Measurements from ENCODE around the gene KIF13A. TPM values are rescaled to one million over a fixed set of nuclear protein-coding genes. Genes with fewer than 3 reads are reported as not detected.
"Not testable (repeated sequence)": the region's sequence is repeated elsewhere in the genome, so short reads cannot be mapped to it uniquely, and the experiment has no call there.

Gene KIF13A
- total RNA-seq, 4 donors from 2014 or later = 38.6 to 64.3 (median 43.9) TPM

DNA sequence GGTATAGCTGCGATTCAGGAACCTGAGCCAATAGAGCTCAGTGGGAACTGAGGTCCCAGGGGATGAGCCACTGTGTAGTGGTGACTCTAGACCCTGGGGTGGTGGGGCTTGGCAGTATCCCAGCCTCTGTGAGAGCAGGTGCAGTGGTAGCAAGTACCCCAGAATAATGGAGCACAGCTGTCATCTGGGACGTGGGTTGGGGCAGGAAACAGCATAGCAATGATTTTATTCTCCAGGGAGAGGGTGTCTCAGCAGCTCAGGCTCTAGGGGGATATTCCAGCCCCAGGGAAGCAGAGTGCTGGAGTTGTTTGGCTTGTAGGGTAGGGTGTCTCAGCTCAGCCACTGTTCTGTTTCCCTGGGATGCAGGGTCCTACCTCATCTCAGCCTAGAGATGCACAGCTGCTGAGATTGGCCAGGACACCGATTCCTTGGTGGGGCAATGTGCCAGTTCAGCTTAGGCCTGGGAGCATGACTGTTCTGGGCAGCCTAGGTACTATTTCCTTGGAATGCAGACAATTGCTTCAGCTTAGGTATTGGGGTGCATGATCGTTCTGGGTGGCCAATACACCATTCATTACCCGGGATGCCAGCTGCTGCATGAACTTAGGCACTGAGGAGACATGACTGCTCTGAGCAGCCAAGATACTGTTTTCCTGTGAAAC is 246.7 kb downstream of the KIF13A start:
- TF ChIP-seq, protein P1, sequence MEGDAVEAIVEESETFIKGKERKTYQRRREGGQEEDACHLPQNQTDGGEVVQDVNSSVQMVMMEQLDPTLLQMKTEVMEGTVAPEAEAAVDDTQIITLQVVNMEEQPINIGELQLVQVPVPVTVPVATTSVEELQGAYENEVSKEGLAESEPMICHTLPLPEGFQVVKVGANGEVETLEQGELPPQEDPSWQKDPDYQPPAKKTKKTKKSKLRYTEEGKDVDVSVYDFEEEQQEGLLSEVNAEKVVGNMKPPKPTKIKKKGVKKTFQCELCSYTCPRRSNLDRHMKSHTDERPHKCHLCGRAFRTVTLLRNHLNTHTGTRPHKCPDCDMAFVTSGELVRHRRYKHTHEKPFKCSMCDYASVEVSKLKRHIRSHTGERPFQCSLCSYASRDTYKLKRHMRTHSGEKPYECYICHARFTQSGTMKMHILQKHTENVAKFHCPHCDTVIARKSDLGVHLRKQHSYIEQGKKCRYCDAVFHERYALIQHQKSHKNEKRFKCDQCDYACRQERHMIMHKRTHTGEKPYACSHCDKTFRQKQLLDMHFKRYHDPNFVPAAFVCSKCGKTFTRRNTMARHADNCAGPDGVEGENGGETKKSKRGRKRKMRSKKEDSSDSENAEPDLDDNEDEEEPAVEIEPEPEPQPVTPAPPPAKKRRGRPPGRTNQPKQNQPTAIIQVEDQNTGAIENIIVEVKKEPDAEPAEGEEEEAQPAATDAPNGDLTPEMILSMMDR (IDR thresholded peaks at IDR 0.05) = no peak
- DNase-seq (ENCODE audit: low spot score) = no peak
- no peak for ATAC-seq (ENCODE audit: low FRiP score)

DNA sequence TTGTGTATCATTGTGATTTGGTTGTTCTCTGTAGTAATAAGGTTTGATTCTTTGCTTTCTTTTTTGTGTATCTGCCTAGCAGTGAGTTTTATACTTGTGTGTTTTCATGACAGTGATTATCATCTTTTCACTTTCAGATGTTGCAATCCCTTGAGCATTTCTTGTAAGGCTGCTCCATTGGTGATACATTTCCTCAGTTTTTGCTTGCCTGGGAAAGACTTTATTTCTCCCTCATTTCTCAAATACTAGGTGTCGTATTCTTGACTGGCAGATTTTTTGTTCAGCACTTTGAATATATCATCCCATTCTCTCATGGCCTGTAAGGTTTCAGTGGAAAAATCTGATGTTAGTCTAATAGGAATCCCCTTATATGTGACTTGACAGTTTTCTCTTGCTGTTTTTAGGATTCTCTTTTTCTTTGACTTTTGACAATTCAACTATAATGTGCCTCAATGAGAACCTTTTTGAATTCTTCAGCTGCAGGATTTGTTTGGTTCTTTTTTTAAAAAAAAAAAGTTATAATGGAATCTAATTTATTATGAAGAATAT is 249.7 kb downstream of the KIF13A start:
- TF ChIP-seq, protein P1 (IDR thresholded peaks at IDR 0.05) = no peak
- DNase-seq (ENCODE audit: low spot score) (no peak), ATAC-seq (ENCODE audit: low FRiP score) (no peak)

DNA sequence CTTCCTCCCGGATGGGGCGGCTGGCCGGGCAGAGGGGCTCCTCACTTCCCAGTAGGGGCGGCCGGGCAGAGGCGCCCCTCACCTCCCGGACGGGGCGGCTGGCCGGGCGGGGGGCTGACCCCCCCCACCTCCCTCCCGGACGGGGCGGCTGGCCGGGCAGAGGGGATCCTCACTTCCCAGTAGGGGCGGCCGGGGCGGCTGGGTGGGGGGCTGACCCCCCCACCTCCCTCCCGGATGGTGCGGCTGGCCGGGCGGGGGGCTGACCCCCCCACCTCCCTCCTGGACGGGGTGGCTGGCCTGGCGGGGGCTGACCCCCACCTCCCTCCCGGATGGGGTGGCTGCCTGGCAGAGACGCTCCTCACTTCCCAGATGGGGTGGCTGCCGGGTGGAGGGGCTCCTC is 252.1 kb downstream of the KIF13A start:
- ATAC-seq (ENCODE audit: low FRiP score); DNase-seq (ENCODE audit: low spot score): not testable (repeated sequence)

DNA sequence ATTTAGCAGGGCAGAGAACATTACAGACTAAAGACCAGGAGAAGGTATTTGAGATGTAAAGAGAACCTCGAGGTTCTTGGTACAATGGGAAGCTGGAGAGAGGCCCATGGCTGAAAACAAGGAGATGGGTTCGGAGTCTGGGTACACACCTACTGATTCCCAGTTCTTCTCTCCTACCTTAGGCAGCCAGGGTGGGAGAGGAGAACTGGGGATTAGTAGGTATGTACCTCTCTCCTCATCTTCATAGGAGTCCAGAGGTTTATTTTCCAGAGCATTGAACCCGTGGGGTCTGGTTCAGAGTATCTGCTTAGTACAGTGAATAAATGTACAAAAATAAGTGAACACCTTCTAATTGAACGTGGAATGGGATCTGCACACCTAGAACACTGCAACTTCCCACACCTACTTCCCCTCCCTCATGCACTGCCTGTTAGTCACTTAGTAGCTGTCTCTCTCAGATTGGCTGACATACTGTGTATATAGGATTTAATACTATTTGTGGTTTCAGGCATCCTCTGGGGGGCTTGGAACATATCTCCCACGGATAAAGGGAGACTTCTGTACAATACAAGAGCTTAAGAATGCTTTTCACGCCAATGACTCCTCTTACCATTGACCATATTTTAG is 257.2 kb downstream of the KIF13A start:
- ATAC-seq (ENCODE audit: low FRiP score) = no peak

DNA sequence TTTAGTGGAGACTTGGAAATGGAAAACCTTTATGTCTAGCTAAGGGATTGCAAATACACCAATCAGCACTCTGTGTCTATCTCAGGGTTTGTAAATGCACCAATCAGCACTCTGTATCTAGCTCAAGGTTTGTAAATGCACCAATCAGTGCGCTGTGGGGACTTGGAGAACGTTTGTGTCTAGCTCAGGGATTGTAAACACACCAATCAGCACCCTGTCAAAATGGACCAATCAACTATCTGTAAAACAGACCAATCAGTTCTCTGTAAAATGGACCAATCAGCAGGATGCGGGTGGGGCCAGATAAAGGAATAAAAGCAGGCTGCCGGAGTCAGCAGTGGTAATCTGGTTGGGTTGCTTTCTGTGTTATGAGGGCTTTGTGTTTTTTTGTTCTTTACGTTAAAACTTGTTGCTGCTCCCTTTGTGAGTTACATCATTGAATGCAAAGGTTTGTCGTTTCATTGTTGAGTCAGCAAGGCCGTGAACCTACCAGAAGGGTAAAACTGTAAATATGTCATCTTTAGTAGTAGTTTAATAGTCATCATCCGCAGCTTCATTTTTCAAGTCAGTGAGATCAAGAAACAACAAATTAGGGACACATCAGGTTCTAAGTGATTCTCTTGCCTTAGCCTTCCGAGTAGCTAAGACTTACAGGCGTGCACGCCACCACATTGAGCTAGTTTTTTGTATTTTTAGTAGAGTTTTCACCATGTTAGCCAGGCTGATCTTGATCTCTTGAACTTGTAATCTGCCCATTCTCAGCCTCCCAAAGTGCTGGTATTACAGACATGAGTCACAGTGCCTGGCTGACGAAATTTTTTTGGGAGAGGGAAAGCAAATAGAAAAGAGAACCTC is 258.0 kb downstream of the KIF13A start:
- DNase-seq (ENCODE audit: low spot score) (no peak), ATAC-seq (ENCODE audit: low FRiP score) (no peak)
- TF ChIP-seq, protein P1 (IDR thresholded peaks at IDR 0.05) = no peak

More for the DNA sequence above, 257.2 kb downstream of the KIF13A start:
- TF ChIP-seq, protein P1 (IDR thresholded peaks at IDR 0.05) = no peak
- DNase-seq (ENCODE audit: low spot score) = no peak

DNA sequence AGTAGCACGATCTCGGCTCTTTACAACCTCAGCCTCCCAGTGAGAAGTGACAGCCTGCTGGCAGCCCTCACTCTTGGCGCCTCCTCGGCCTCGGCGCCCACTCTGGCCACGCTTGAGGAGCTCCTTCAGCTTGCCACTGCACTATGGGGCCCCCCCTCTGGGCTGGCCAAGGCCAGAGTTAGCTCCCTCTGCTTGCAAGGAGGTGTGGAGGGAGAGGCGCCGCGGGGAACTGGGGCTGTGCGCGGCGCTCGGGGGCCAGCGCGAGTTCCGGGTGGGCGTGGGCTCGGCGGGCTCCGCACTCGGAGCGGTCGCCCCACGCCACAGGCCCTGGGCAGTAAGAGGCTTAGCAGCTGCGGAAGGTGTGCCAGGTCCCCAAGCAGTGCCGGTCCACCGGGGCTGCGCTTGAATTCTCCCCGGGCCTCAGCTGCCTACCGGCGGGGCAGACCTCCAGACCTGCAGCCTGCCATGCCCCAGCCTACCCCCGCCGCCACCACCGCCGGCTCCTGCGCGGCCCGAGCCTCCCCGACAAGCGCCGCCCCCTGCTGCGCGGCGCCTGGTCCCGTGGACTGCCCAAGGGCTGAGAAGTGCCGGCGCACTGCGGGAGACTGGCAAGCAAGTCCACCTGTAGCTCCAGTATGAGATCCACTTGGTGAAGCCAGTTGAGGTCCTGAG is 258.7 kb downstream of the KIF13A start:
- ATAC-seq (ENCODE audit: low FRiP score) (peak; percentile 44), DNase-seq (ENCODE audit: low spot score) (no peak)
- TF ChIP-seq, protein P1 (IDR thresholded peaks at IDR 0.05) = no peak

DNA sequence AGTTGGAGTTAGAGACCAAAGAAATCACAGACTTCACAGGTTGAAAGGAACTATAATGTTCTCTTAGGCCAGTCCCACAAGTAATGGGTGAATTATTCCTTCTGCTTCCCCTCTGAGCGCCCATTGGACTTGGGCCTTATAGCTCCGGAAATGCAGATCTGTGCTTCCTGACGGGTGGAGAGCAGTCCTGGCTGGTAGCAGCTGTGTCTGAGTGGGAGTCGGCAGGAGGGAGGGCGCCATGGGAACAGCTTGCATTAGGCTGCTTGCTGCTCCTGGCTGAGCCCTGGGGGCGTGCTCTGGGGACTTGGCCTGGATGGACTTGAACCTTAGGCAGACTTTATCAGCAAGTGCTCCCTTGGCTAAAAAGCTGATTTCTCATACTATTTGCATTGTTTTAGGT is 262.4 kb downstream of the KIF13A start:
- no peak for ATAC-seq (ENCODE audit: low FRiP score)
- DNase-seq (ENCODE audit: low spot score) = no peak
- TF ChIP-seq, protein P1 (IDR thresholded peaks at IDR 0.05) = no peak
